Glutamatergic neuron (in vitro differentiated cells): ENCODE measurements around the gene EHBP1L1. TPM values are rescaled to one million over a fixed set of nuclear protein-coding genes. Genes with fewer than 3 reads are reported as not detected.

Experiments used
- DNase-seq: peaks from one replicate; pipeline ENCODE4 v3.0.0; 2022
- H3K27ac Mint-ChIP-seq: one replicate; pipeline ENCODE4 v1.8.0; 2020; ENCODE audit warnings: mild to moderate bottlenecking, mixed read lengths, inconsistent platforms; ENCODE audit not compliant: unreplicated experiment
- H3K27me3 Mint-ChIP-seq: one replicate; pipeline ENCODE4 v1.8.0; 2020; ENCODE audit warnings: mild to moderate bottlenecking, moderate library complexity, mixed read lengths, inconsistent platforms; ENCODE audit not compliant: unreplicated experiment
- H3K36me3 Mint-ChIP-seq: one replicate; pipeline ENCODE4 v1.8.0; 2020; ENCODE audit warnings: mild to moderate bottlenecking, mixed read lengths, inconsistent platforms; ENCODE audit not compliant: unreplicated experiment
- H3K4me1 Mint-ChIP-seq: one replicate; pipeline ENCODE4 v1.8.0; 2020; ENCODE audit warnings: mild to moderate bottlenecking, low read depth, mixed read lengths, inconsistent platforms; ENCODE audit not compliant: unreplicated experiment
- H3K4me3 Mint-ChIP-seq: one replicate; pipeline ENCODE4 v1.8.0; 2020; ENCODE audit warnings: mild to moderate bottlenecking, mixed read lengths, inconsistent platforms; ENCODE audit not compliant: unreplicated experiment
- H3K9me3 Mint-ChIP-seq: one replicate; pipeline ENCODE4 v1.8.0; 2020; ENCODE audit warnings: mild to moderate bottlenecking, moderate library complexity, mixed read lengths, inconsistent platforms; ENCODE audit not compliant: unreplicated experiment
- CTCF ChIP-seq: fragments of 200-600 bp; sonication (generic); IDR thresholded peaks from one replicate; pipeline ENCODE4 v1.5.0; 2021; ENCODE audit not compliant: partially characterized antibody, unreplicated experiment
- total RNA-seq: library from RNA; stranded (reverse); fragmentation: NEBNext Ultra II Directional; extraction: Animal tissue kit (Norgen Biotek cat#: 25700); gene quantifications from one replicate; pipeline ENCODE4 v1.2.1, GENCODE V29; 2021; ENCODE audit not compliant: unreplicated experiment

EHBP1L1 gene
- total RNA-seq, 1 donor from 2014 or later: 14.2 TPM

GRCh38 chr11:65586247-65586630 lies 10.4 kb downstream of the EHBP1L1 start:
- DNase-seq: no peak
- Mint-ChIP-seq H3K4me1 (peaks cover 14% of the 10 kb centered on the region), H3K4me3 (no peak overlapping the region), H3K36me3 (no peaks in the 10 kb centered on the region), H3K9me3 (peaks cover 9% of the 10 kb centered on the region), H3K27me3 (peaks cover 25% of the 10 kb centered on the region), H3K27ac (peak overlapping the region; percentile 57)
- no peak for TF ChIP-seq CTCF

DNA sequence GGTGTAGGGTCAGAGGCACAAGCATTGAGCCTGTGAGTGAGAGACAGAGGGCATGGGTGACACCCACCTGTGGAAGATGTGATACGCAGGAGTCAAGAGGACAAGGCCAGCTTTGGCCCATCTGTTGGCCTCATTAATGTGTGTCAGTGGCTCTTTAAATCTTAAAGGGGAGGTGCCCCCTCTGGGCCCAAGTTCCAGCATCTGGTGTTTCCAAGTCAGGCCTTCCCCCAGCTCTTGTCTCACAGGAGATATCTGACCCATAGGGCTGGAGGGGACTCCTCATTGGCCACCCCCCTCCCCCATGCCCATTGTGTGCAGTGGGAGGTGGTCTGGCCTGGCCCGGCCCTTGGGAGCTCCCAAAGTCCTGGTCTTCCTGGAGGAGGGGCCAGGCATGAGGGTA lies 10.8 kb downstream of the EHBP1L1 start:
- H3K27ac Mint-ChIP-seq: peak overlapping the region; percentile 57
- DNase-seq: no peak

GRCh38 chr11:65588199-65589054 lies 12.6 kb downstream of the EHBP1L1 start:
- H3K27ac Mint-ChIP-seq: peak overlapping the region; percentile 28
- H3K27me3 Mint-ChIP-seq: peaks cover 17% of the 10 kb centered on the region
- DNase-seq: peak; percentile 62
- TF ChIP-seq CTCF: peak; percentile 54
- no peaks in the 10 kb centered on the region for H3K36me3 Mint-ChIP-seq
- H3K9me3 Mint-ChIP-seq: peaks cover 10% of the 10 kb centered on the region
- peaks cover 16% of the 10 kb centered on the region for H3K4me1 Mint-ChIP-seq
- no peak overlapping the region for H3K4me3 Mint-ChIP-seq

More for the DNA sequence above, 10.8 kb downstream of the EHBP1L1 start:
- Mint-ChIP-seq H3K36me3 (no peaks in the 10 kb centered on the region), H3K4me3 (no peak overlapping the region), H3K4me1 (peaks cover 16% of the 10 kb centered on the region), H3K27me3 (peaks cover 25% of the 10 kb centered on the region), H3K9me3 (peaks cover 11% of the 10 kb centered on the region)
- TF ChIP-seq CTCF: no peak

GRCh38 chr11:65589444-65590239 lies 13.8 kb downstream of the EHBP1L1 start:
- Mint-ChIP-seq H3K27me3 (peaks cover 14% of the 10 kb centered on the region), H3K9me3 (peaks cover 8% of the 10 kb centered on the region), H3K27ac (no peak overlapping the region), H3K4me1 (peaks cover 16% of the 10 kb centered on the region), H3K4me3 (no peak overlapping the region), H3K36me3 (no peaks in the 10 kb centered on the region)
- TF ChIP-seq CTCF: no peak
- no peak for DNase-seq
